ENCODE data around the gene AMBRA1. TPM values are rescaled to one million over a fixed set of nuclear protein-coding genes. Genes with fewer than 3 reads are reported as not detected.

AMBRA1 gene
- total RNA-seq, 2 experiments from 2014 or later = 24.6 to 30.7 TPM

DNA sequence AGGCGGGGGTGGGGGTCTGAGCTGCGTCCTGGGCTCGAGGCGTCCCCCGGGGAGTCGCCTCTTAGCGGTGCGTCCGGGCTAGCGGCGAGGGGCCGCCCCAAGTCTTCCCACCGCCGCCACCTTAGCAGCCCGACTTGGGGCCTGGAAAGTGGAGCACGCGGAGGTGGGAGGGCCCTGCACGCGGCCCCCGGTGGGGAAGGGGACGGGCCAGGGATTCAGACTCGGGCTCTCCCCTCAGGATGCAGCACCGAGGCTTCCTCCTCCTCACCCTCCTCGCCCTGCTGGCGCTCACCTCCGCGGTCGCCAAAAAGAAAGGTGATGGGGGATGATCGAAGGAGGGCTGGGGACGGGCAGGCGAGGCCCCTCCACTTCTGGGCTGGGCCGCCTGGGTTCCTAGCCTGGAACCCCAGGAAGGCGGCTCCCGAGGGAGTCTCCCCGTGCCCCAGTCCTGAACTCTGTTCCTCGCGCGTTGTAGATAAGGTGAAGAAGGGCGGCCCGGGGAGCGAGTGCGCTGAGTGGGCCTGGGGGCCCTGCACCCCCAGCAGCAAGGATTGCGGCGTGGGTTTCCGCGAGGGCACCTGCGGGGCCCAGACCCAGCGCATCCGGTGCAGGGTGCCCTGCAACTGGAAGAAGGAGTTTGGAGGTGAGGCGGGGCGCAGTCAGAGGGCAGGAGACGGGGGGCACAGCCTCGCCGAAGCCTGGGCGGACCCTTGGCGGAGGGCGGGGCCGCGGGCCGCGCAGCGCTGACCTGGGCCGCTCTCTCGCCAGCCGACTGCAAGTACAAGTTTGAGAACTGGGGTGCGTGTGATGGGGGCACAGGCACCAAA, 211.8 kb downstream of the AMBRA1 start:
- ChIA-PET POLR2A (no interaction called here), CTCF (ENCODE audit: unreplicated experiment) (no interaction called here)
- DNase-seq (ENCODE audit: low spot score) = no peak
- Histone ChIP-seq H3K9me2 (ENCODE audit: insufficient read depth, low read length) (no peaks in the 10 kb centered on the region), H3K4me3 (ENCODE audit: low read depth, low read length, poor library complexity, severe bottlenecking) (no peak overlapping the region), H3K27ac (ENCODE audit: low read depth, low read length, poor library complexity, severe bottlenecking) (no peak overlapping the region), H3K9me3 (ENCODE audit: low read length) (no peaks in the 10 kb centered on the region), H4K20me1 (ENCODE audit: insufficient read depth, low read length) (no peaks in the 10 kb centered on the region), H3K4me2 (ENCODE audit: low read length) (no peak overlapping the region), H3K79me2 (ENCODE audit: insufficient read depth, low read depth, low read length) (no peaks in the 10 kb centered on the region), H2AFZ (ENCODE audit: low read length) (no peak overlapping the region), H3K36me3 (ENCODE audit: insufficient read depth, low read length) (peaks cover 17% of the 10 kb centered on the region), H3K4me1 (ENCODE audit: insufficient read depth, low read length, poor library complexity, severe bottlenecking) (peaks cover 11% of the 10 kb centered on the region)
- BruUV-seq (replicated peaks) = no TSS peak
- intact Hi-C loops (cut with micrococcal nuclease; ENCODE audit: unreplicated experiment) = no loop called here
- TF ChIP-seq EZH2phosphoT487 (IDR thresholded peaks at IDR 0.05; ENCODE audit: borderline replicate concordance, low read depth, low read length) = no peak
- TF ChIP-seq, protein P1, sequence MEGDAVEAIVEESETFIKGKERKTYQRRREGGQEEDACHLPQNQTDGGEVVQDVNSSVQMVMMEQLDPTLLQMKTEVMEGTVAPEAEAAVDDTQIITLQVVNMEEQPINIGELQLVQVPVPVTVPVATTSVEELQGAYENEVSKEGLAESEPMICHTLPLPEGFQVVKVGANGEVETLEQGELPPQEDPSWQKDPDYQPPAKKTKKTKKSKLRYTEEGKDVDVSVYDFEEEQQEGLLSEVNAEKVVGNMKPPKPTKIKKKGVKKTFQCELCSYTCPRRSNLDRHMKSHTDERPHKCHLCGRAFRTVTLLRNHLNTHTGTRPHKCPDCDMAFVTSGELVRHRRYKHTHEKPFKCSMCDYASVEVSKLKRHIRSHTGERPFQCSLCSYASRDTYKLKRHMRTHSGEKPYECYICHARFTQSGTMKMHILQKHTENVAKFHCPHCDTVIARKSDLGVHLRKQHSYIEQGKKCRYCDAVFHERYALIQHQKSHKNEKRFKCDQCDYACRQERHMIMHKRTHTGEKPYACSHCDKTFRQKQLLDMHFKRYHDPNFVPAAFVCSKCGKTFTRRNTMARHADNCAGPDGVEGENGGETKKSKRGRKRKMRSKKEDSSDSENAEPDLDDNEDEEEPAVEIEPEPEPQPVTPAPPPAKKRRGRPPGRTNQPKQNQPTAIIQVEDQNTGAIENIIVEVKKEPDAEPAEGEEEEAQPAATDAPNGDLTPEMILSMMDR (conservative IDR thresholded peaks at IDR 0.05; ENCODE audit: low read length) = no peak

DNA sequence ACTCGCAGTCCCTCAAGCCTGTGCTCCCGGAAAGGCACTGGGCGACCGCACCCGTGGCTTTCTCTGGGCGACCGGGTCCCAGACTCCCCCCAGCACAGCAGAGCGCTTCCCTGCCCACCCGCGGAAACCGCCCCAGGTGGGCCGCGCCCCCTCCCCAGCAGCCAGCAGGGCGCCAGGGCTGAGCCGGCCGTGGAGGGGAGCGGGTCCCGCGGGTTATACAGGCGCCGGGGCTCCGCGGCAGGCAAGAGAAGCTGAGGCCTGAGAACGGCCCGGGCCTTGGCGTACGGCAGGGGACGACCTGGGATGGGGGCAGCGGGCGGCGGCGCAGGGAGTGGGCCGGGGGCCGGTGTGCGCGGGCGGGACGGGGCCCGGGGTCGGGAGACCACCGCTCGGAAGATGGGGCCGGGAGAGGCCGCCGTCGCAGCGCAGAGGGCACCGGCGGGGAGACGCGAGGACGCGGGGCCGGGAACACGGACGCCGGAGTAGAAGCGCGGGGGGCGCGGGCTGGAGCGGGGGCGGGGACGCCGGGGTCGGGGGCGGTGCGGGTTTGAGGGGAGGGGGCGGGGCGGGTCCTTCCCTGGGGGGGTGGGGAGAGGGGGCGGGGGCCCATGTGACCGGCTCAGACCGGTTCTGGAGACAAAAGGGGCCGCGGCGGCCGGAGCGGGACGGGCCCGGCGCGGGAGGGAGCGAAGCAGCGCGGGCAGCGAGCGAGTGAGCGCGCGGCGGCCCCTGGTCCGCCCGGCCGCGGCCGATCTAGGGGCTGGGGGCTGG, 212.6 kb downstream of the AMBRA1 start, which contains the start of gene MDK:
TSS of gene MDK (plus strand) at position 622 of the 771 bp plus-strand sequence. CDS start 389 bp downstream, outside the sequence.
- Histone ChIP-seq H4K20me1 (ENCODE audit: insufficient read depth, low read length) (no peaks in the 10 kb centered on the region), H3K4me1 (ENCODE audit: insufficient read depth, low read length, poor library complexity, severe bottlenecking) (peaks cover 11% of the 10 kb centered on the region), H3K4me3 (ENCODE audit: low read depth, low read length, poor library complexity, severe bottlenecking) (peak within 1 kb of the TSS; percentile 47), H3K79me2 (ENCODE audit: insufficient read depth, low read depth, low read length) (no peaks in the 10 kb centered on the region), H3K36me3 (ENCODE audit: insufficient read depth, low read length) (peaks cover 25% of the 10 kb centered on the region), H3K27ac (ENCODE audit: low read depth, low read length, poor library complexity, severe bottlenecking) (no peak within 1 kb of the TSS), H3K9me2 (ENCODE audit: insufficient read depth, low read length) (no peaks in the 10 kb centered on the region), H3K9me3 (ENCODE audit: low read length) (no peaks in the 10 kb centered on the region), H2AFZ (ENCODE audit: low read length) (no peak within 1 kb of the TSS), H3K4me2 (ENCODE audit: low read length) (peak within 1 kb of the TSS; percentile 58)
- TF ChIP-seq, protein P1 (conservative IDR thresholded peaks at IDR 0.05; ENCODE audit: low read length) = no peak
- TF ChIP-seq EZH2phosphoT487 (IDR thresholded peaks at IDR 0.05; ENCODE audit: borderline replicate concordance, low read depth, low read length) = 0 out of 2 replicates have a peak, but pooled peaks have one; percentile 48
- ChIA-PET CTCF (ENCODE audit: unreplicated experiment) (no interaction called here), POLR2A (no interaction called here)
- intact Hi-C loops (cut with micrococcal nuclease; ENCODE audit: unreplicated experiment) = no loop called here
- no peak for DNase-seq (ENCODE audit: low spot score)
- no TSS peak for BruUV-seq (replicated peaks)
